ENCODE data around the gene MPPED1.

Gene MPPED1

GRCh38 chr22:43387815-43388214 lies 24.0 kb upstream of the MPPED1 start:
- Mint-ChIP-seq H3K9me3 (no peaks in the 10 kb centered on the region), H3K27ac (no peak overlapping the region), H3K4me3 (no peak overlapping the region), H3K27me3 (ENCODE audit: low read depth) (peaks cover 29% of the 10 kb centered on the region), H3K4me1 (ENCODE audit: low read depth) (peaks cover 3% of the 10 kb centered on the region), H3K36me3 (ENCODE audit: low read depth) (no peaks in the 10 kb centered on the region)

- Mint-ChIP-seq H3K27me3 (ENCODE audit: low read depth) (peaks cover 25% of the 10 kb centered on the region), H3K36me3 (ENCODE audit: low read depth) (no peaks in the 10 kb centered on the region), H3K4me3 (no peak overlapping the region), H3K27ac (no peak overlapping the region), H3K4me1 (ENCODE audit: low read depth) (peaks cover 3% of the 10 kb centered on the region), H3K9me3 (no peaks in the 10 kb centered on the region)
These were observed 23.4 kb upstream of the MPPED1 start for GRCh38 chr22:43388420-43388851.

- no peak overlapping the region for H3K27ac Mint-ChIP-seq
- H3K9me3 Mint-ChIP-seq = no peaks in the 10 kb centered on the region
- H3K4me3 Mint-ChIP-seq = no peak overlapping the region
- peaks cover 22% of the 10 kb centered on the region for H3K27me3 Mint-ChIP-seq (ENCODE audit: low read depth)
- no peaks in the 10 kb centered on the region for H3K36me3 Mint-ChIP-seq (ENCODE audit: low read depth)
- H3K4me1 Mint-ChIP-seq (ENCODE audit: low read depth) = peaks cover 3% of the 10 kb centered on the region
These were observed 22.5 kb upstream of the MPPED1 start for GRCh38 chr22:43389227-43389836.

DNA sequence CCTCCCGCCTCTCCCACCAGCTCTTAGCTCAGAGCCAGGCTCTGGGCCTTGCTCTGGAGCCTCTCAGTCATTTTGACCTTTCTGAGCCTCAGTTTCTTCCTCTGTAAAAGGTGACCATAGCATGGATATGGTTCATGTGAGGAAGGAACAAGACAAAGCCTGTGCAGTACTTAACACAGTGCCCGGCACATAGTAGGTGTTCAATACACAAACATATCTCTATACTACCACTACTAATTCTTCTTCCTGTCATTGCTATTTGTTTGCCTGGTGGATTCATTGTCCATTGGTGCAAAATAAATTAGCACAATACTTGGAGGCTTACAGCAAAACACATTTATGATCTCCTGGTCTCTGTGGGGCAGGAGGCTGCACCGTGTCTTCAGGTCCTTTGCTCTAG lies 21.6 kb upstream of the MPPED1 start:
- H3K36me3 Mint-ChIP-seq (ENCODE audit: low read depth) = no peaks in the 10 kb centered on the region
- H3K27ac Mint-ChIP-seq = no peak overlapping the region
- peaks cover 22% of the 10 kb centered on the region for H3K27me3 Mint-ChIP-seq (ENCODE audit: low read depth)
- H3K9me3 Mint-ChIP-seq = no peaks in the 10 kb centered on the region
- peaks cover 3% of the 10 kb centered on the region for H3K4me1 Mint-ChIP-seq (ENCODE audit: low read depth)
- H3K4me3 Mint-ChIP-seq = no peak overlapping the region

- no peak overlapping the region for H3K27ac Mint-ChIP-seq
These were observed 20.9 kb upstream of the MPPED1 start for GRCh38 chr22:43390872-43391271.

DNA sequence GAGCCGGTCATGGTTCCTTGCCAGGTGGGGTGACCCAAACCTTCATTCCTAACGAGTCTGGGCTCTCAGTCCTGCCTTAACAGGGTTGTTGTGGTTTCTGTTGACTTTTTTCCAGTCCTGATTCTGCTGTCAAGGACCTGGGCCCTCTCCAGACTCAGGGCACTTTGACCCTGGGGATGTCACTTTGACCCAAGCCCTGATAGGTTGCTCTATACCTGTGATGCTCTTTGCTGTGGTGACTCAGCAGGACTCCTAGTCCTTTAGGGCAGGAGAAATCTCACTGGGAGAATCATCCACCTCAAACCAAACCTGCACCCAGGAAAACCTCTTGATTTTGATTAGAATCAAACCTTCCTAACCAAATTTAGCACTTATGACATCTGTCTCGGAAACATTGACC lies 20.5 kb upstream of the MPPED1 start:
- Mint-ChIP-seq H3K4me1 (ENCODE audit: low read depth) (peaks cover 1% of the 10 kb centered on the region), H3K27me3 (ENCODE audit: low read depth) (peaks cover 15% of the 10 kb centered on the region), H3K9me3 (no peaks in the 10 kb centered on the region), H3K36me3 (ENCODE audit: low read depth) (no peaks in the 10 kb centered on the region), H3K27ac (no peak overlapping the region), H3K4me3 (no peak overlapping the region)

More at GRCh38 chr22:43390872-43391271, 20.9 kb upstream of the MPPED1 start:
- no peaks in the 10 kb centered on the region for H3K9me3 Mint-ChIP-seq
- no peak overlapping the region for H3K4me3 Mint-ChIP-seq
- peaks cover 3% of the 10 kb centered on the region for H3K4me1 Mint-ChIP-seq (ENCODE audit: low read depth)
- H3K27me3 Mint-ChIP-seq (ENCODE audit: low read depth) = peaks cover 19% of the 10 kb centered on the region
- no peaks in the 10 kb centered on the region for H3K36me3 Mint-ChIP-seq (ENCODE audit: low read depth)

DNA sequence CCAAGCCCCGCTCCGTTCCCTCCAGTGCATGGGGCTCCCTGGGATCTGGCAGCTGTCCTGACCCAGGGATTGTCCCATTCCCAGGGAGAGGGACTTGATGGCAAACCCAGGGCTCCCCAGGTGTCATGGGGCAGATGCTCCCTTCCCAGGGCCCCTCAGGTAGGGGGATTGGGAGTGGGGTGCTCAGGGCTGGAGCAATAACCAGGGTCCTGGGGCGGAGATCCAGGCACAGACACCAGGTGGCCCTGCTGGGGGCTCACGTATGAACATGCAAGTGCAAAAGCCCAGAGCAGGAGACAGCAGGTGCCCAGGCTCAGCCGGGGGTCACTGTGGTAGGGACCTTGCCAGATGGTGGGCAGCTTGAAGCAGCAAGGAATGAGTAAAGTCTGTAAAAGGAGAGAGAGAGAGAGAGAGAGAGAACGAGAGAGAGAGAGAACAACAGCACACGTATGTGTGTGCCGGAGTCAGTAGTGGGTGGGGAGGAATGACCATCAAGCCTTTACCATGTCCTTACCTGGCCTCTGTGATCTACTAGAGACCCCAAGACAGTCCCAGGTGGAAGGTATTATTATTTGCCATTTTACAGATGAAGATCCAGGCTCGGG lies 19.3 kb upstream of the MPPED1 start:
- H3K4me1 Mint-ChIP-seq (ENCODE audit: low read depth) = no peaks in the 10 kb centered on the region
- peaks cover 8% of the 10 kb centered on the region for H3K27me3 Mint-ChIP-seq (ENCODE audit: low read depth)
- H3K27ac Mint-ChIP-seq = no peak overlapping the region
- H3K36me3 Mint-ChIP-seq (ENCODE audit: low read depth) = no peaks in the 10 kb centered on the region
- H3K9me3 Mint-ChIP-seq = no peaks in the 10 kb centered on the region
- H3K4me3 Mint-ChIP-seq = no peak overlapping the region

DNA sequence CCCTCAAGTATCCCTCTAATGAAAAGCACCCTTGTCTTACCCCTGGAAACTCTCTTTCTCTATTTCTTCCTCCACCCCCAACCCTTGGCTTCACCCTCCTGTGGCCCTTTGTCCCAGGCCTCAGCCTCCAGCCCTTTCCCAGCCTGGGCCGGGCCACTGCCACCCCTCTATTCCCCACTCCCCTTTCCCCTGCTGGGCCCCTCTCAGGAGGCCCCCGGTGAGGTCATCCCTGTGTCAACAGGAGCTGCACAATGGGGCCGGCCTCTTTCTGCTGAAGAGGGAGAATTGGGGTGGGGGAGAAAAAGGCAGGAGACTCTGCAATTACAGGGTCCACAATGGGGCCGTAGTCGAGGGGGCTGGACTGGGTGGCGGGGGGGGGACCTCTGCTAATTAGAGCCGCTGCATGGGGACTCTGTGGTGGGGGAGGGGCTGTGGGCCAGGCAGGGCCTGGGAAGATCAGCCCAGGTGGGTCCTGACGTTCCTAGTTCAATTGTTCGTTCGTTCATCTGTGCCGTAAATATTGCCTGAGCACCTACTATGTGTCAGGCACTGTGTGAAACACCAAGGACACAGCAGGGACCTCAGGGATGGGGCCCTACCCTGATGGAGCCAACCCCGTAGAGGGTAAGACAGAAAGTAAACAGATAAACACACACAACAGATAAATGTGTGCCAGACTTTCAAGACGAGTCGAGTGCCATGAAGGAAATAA lies 18.5 kb upstream of the MPPED1 start:
- no peaks in the 10 kb centered on the region for H3K9me3 Mint-ChIP-seq
- H3K4me1 Mint-ChIP-seq (ENCODE audit: low read depth) = no peaks in the 10 kb centered on the region
- H3K4me3 Mint-ChIP-seq = no peak overlapping the region
- H3K36me3 Mint-ChIP-seq (ENCODE audit: low read depth) = no peaks in the 10 kb centered on the region
- peaks cover 4% of the 10 kb centered on the region for H3K27me3 Mint-ChIP-seq (ENCODE audit: low read depth)
- no peak overlapping the region for H3K27ac Mint-ChIP-seq

- no peak overlapping the region for H3K27ac Mint-ChIP-seq
- no peak overlapping the region for H3K4me3 Mint-ChIP-seq
- H3K4me1 Mint-ChIP-seq (ENCODE audit: low read depth) = no peaks in the 10 kb centered on the region
- H3K36me3 Mint-ChIP-seq (ENCODE audit: low read depth) = no peaks in the 10 kb centered on the region
- no peaks in the 10 kb centered on the region for H3K9me3 Mint-ChIP-seq
- H3K27me3 Mint-ChIP-seq (ENCODE audit: low read depth) = peaks cover 3% of the 10 kb centered on the region
These were observed 17.9 kb upstream of the MPPED1 start for GRCh38 chr22:43393844-43394474.

- H3K4me1 Mint-ChIP-seq (ENCODE audit: low read depth) = no peaks in the 10 kb centered on the region
- H3K4me3 Mint-ChIP-seq = no peak overlapping the region
- no peaks in the 10 kb centered on the region for H3K27me3 Mint-ChIP-seq (ENCODE audit: low read depth)
- H3K9me3 Mint-ChIP-seq = no peaks in the 10 kb centered on the region
- no peaks in the 10 kb centered on the region for H3K36me3 Mint-ChIP-seq (ENCODE audit: low read depth)
- H3K27ac Mint-ChIP-seq = no peak overlapping the region
These were observed 16.6 kb upstream of the MPPED1 start for GRCh38 chr22:43395086-43395695.

- Mint-ChIP-seq H3K4me3 (no peak overlapping the region), H3K9me3 (no peaks in the 10 kb centered on the region), H3K27ac (no peak overlapping the region), H3K36me3 (ENCODE audit: low read depth) (no peaks in the 10 kb centered on the region), H3K27me3 (ENCODE audit: low read depth) (no peaks in the 10 kb centered on the region), H3K4me1 (ENCODE audit: low read depth) (no peaks in the 10 kb centered on the region)
These were observed 15.4 kb upstream of the MPPED1 start for GRCh38 chr22:43396321-43396933.

DNA sequence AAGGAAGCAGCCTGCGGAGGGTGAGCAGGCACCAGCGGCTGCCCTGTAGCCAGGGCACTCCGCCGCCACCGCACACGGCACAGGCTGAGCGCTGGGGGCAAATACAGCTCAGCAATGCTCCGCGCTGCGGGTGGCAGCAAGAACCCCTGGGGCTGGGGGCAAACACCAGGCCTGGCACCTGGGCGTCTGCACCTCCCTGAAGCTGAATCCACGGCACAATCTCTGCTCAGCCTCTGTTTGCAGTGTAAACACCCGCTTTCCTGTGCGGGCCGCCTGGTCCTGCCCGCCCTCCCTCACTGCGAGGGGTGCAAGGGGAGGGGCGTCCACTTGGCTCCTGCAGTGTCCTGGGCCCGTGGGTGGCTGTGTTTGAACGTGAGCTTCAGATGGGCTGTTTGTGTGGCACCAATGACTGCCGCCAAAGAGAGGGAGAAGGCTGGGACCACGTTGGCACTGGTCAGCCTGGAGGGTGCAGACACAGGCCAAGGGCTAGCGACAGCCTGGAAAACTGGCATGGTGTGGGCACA lies 14.8 kb upstream of the MPPED1 start:
- H3K27ac Mint-ChIP-seq = no peak overlapping the region
- H3K36me3 Mint-ChIP-seq (ENCODE audit: low read depth) = no peaks in the 10 kb centered on the region
- H3K9me3 Mint-ChIP-seq = no peaks in the 10 kb centered on the region
- no peaks in the 10 kb centered on the region for H3K27me3 Mint-ChIP-seq (ENCODE audit: low read depth)
- no peak overlapping the region for H3K4me3 Mint-ChIP-seq
- H3K4me1 Mint-ChIP-seq (ENCODE audit: low read depth) = no peaks in the 10 kb centered on the region

DNA sequence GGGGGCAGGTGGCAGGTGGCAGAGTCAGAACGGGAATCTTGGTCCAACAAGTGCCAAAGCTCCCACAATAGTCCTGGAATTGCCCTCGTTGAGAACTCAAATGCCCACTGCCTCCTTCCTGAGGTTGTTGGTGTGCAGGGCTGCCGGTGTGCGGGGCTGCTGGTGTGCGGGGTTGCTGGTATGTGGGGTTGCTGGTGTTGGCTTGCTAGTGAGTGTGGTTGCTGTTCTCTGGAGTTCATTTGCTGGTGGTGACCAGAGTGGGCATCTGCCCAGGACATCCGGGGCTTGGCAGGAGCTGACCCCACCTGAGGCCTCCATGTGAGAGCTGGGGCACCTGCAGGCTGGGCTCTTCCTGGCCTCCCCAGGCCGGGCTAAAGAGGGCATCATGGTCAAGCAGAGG lies 14.0 kb upstream of the MPPED1 start:
- H3K9me3 Mint-ChIP-seq = no peaks in the 10 kb centered on the region
- no peak overlapping the region for H3K27ac Mint-ChIP-seq
- H3K36me3 Mint-ChIP-seq (ENCODE audit: low read depth) = no peaks in the 10 kb centered on the region
- H3K4me1 Mint-ChIP-seq (ENCODE audit: low read depth) = no peaks in the 10 kb centered on the region
- H3K4me3 Mint-ChIP-seq = no peak overlapping the region
- H3K27me3 Mint-ChIP-seq (ENCODE audit: low read depth) = no peaks in the 10 kb centered on the region

GRCh38 chr22:43398246-43398645 lies 13.6 kb upstream of the MPPED1 start:
- no peaks in the 10 kb centered on the region for H3K4me1 Mint-ChIP-seq (ENCODE audit: low read depth)
- H3K27ac Mint-ChIP-seq = no peak overlapping the region
- no peaks in the 10 kb centered on the region for H3K9me3 Mint-ChIP-seq
- H3K27me3 Mint-ChIP-seq (ENCODE audit: low read depth) = no peaks in the 10 kb centered on the region
- no peak overlapping the region for H3K4me3 Mint-ChIP-seq
- no peaks in the 10 kb centered on the region for H3K36me3 Mint-ChIP-seq (ENCODE audit: low read depth)
